Measurements from ENCODE around the gene METTL27. TPM values are rescaled to one million over a fixed set of nuclear protein-coding genes. Genes with fewer than 3 reads are reported as not detected.

The METTL27 gene
- total and polyA plus RNA-seq, 12 donors = 0.16 to 1.3 (median 0.42) TPM; not detected in 3

DNA sequence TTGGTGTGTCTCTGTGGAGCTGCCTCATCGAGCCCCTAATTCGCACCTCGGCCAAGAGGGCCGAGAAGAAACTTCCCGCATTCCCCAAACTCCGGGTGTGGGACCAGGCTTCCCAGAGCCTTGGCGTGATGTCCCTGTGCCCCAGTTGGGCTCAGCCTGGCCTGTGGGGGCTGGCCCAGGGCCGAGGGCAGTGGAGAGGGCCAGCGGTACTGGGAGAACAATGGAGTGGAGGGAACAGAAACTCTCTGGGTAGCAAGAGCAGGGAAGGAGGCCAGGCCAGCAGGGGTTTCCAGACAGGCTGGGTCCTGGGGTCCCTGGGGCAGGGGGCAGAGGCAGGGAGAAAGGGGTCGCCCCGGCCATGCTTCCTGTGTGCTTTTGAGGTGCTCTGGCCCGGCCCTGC is 34.7 kb upstream of the METTL27 start:
- Histone ChIP-seq H3K4me1 (peaks cover 22 to 50% (median 31%) of the 10 kb centered on the region in 9 donors), H3K4me3 (no peak overlapping the region), H3K9me3 (no peaks in the 10 kb centered on the region), H3K27ac (no peak overlapping the region), H3K27me3 (peaks cover 0 to 10% (median 0%) of the 10 kb centered on the region in 7 donors), H3K36me3 (no peaks in the 10 kb centered on the region)
- WGBS, 2 donors = 83 to 86% methylated on average over 12 of the region's 12 CpGs
- intact Hi-C loops (cut with DNase I) = loop anchor here in 2 of 10 donors (10.0 kb wide), 2 partner anchors 98 to 328 kb away; no protein-coding TSS in a partner anchor
- no peak for DNase-seq
- TF ChIP-seq, protein P1, sequence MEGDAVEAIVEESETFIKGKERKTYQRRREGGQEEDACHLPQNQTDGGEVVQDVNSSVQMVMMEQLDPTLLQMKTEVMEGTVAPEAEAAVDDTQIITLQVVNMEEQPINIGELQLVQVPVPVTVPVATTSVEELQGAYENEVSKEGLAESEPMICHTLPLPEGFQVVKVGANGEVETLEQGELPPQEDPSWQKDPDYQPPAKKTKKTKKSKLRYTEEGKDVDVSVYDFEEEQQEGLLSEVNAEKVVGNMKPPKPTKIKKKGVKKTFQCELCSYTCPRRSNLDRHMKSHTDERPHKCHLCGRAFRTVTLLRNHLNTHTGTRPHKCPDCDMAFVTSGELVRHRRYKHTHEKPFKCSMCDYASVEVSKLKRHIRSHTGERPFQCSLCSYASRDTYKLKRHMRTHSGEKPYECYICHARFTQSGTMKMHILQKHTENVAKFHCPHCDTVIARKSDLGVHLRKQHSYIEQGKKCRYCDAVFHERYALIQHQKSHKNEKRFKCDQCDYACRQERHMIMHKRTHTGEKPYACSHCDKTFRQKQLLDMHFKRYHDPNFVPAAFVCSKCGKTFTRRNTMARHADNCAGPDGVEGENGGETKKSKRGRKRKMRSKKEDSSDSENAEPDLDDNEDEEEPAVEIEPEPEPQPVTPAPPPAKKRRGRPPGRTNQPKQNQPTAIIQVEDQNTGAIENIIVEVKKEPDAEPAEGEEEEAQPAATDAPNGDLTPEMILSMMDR (IDR thresholded peaks at IDR 0.05) = no peak
- no peak for ATAC-seq

DNA sequence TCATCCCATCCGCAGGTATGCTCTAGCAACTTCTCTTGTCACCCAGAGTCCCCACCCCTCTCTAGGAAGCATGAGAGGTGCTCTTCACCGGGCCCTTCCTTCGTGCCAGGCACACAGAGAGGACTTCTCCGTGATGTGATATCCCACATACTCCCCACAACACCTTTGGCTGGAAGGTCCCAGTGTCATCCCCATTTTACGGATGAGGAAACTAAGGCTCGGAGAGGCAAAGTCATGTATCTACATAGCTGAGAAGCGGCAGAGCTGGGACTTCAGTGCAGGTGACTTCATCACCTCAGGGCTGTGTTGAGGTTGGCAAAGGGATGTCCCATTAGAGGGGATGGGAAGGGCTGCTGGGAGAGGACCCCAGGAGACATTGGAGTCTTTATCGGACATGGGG is 34.0 kb upstream of the METTL27 start:
- no peak overlapping the region for H3K4me3 ChIP-seq
- H3K4me1 ChIP-seq = peaks cover 19 to 50% (median 30%) of the 10 kb centered on the region in 9 donors
- H3K9me3 ChIP-seq = no peaks in the 10 kb centered on the region
- no peaks in the 10 kb centered on the region for H3K36me3 ChIP-seq
- peaks cover 0 to 10% (median 0%) of the 10 kb centered on the region in 7 donors for H3K27me3 ChIP-seq
- DNase-seq = no peak
- no peak overlapping the region for H3K27ac ChIP-seq
- intact Hi-C loops (cut with DNase I) = loop anchor here in 2 of 10 donors (10.0 kb wide), 2 partner anchors 98 to 328 kb away; no protein-coding TSS in a partner anchor
- ATAC-seq = no peak
- TF ChIP-seq, protein P1 (IDR thresholded peaks at IDR 0.05) = no peak
- WGBS, 2 donors = 95 to 96% methylated on average over 8 of the region's 8 CpGs

DNA sequence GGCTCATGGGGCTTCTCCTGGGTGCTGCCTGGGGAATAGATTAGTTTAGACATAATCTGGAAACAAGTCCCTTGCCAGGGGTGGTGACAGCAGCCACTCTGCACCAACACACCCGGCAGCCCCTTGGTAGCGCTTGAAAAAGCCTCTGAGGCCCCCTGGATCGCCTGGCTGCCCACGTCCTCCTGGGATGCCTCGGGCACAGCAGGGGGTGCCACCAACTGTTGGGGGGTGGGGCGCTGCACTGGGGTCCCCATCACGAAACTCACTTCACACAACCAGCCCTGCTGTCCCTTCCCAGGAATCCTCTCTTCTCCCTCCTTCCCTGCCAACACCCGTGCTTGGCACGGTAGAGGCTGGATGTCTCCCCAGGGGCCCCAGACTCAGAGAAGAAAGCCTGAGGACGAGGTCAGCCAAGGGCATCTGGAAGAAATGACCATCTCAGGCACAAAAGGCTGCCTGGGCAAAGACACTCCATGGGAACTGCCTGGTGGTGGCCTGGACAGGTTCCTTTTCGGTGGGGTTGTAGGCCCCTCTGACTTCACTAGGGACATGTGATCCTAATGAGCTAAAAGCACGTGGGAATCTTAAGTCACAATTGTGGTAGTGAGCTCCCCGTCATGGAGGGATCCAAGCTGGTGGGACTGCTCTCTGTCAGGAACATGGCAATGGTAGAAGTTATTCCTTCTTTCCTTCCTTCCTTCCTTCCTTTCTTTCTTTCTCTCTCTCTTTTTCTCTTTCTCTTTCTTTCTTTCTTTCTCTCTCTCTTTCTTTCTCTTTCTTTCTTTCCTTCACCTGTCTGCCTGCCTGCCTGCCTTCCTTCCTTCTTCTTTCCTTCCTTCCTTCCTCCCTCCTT is 30.0 kb upstream of the METTL27 start:
- Histone ChIP-seq H3K27me3 (no peaks in the 10 kb centered on the region), H3K9me3 (no peaks in the 10 kb centered on the region), H3K4me1 (peaks cover 6 to 43% (median 19%) of the 10 kb centered on the region in 9 donors), H3K36me3 (no peaks in the 10 kb centered on the region), H3K27ac (no peak overlapping the region), H3K4me3 (no peak overlapping the region)
- no peak for ATAC-seq
- 68% methylated on average over 11 to 13 of the region's 13 CpGs for WGBS, 2 donors
- no peak for DNase-seq
- TF ChIP-seq, protein P1 (IDR thresholded peaks at IDR 0.05) = no peak
- intact Hi-C loops (cut with DNase I) = loop anchor here in 2 of 10 donors (10.0 kb wide), 2 partner anchors 103 to 333 kb away; no protein-coding TSS in a partner anchor

DNA sequence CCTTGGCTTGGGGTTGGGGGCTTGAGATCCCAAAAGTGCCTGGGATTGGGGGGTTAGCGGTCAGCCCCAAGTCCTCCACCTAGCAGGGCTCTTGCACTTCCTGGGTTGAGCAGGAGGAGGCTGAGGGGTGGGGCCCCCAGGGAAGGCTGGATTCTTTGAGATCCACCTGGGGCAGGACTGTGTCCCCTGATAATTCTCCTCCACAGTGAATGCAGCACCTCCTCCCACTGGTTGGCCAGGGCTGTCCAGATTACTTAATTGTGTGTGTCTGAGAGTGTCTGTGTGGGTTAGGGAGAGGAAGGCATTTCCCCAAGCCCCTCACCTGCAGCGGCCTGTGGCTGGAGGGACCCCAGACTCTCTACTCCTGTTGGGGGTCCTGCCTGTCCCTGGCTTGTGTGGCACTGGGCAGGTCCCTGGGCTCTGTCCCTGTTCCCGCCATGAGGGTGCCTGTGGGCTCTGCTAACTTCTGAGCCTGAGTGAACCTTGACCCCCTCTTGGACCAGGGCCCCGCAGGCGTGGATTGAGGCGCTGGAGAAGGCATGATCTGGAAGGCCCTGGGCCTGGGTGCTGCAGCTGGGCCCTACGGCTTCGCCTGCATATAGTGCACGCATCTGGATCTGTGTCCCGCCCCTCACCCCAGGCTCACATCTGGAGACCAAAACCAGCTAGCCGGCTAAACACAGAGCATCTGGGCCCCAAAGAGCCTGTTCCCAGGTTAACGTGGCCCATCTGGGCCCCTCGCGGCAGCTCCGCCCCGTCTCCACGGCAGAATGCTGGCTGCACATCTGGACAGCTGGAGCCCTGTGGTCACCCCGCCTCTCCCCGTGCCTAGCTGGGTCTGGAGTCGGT is 29.1 kb upstream of the METTL27 start:
- 73 to 79% methylated on average over 20 of the region's 20 CpGs for WGBS, 2 donors
- TF ChIP-seq, protein P1 (IDR thresholded peaks at IDR 0.05) = no peak
- no peak overlapping the region for H3K4me3 ChIP-seq
- DNase-seq (peak in 1 of 2 donors; percentile 45), ATAC-seq (peak; percentile 21 to 55 (median 34))
- H3K4me1 ChIP-seq = peaks cover 6 to 41% (median 19%) of the 10 kb centered on the region in 9 donors
- H3K27ac ChIP-seq = peak overlapping the region in 2 of 10 donors; percentile 1 to 21
- H3K36me3 ChIP-seq = no peaks in the 10 kb centered on the region
- no peaks in the 10 kb centered on the region for H3K27me3 ChIP-seq
- H3K9me3 ChIP-seq = no peaks in the 10 kb centered on the region
- intact Hi-C loops (cut with DNase I) = loop anchor here in 2 of 10 donors (10.0 kb wide), 2 partner anchors 103 to 333 kb away; no protein-coding TSS in a partner anchor

All from heart right ventricle (tissue), 16 donors.